Pancreas (tissue), 10 donors: ENCODE results near the gene CSTPP1. TPM values are rescaled to one million over a fixed set of nuclear protein-coding genes. Genes with fewer than 3 reads are reported as not detected.

Experiments used
- ATAC-seq, 4 donors: fragments of 200-7000 bp; cut with Tn5 transposase; one replicate each; pipeline versions ENCODE4 v1.8.0 to v1.9.1; 2020; ENCODE audit warnings: mild to moderate bottlenecking in 4 of 4, moderate library complexity in 4 of 4
- DNase-seq, 6 donors: peaks; one replicate each; pipeline ENCODE4 v3.0.0-alpha.2; 2020
- FAIRE-seq: peaks from 2 replicates; lab custom pipeline; 2012; peaks lifted over from hg19 to GRCh38; lab: Jason Lieb, UNC
- H3K27ac ChIP-seq, 4 donors: fragments of 200-600 bp; sonication (generic); 1 replicate in 3 of 4; 2 replicates in 1 of 4; pipeline versions ENCODE4 v1.5.0 to v1.8.0; 2020
- H3K27me3 ChIP-seq, 4 donors: fragments of 200-600 bp; one replicate each; pipeline ENCODE4 v1.8.0; 2021
- H3K36me3 ChIP-seq, 3 donors: fragments of 200-600 bp; sonication (generic) in 1 of 3; one replicate each; pipeline versions ENCODE4 v1.5.0 to v1.8.0; 2020 to 2021
- H3K4me1 ChIP-seq, 3 donors: fragments of 200-600 bp; one replicate each; pipeline ENCODE4 v1.8.0; 2021
- H3K4me3 ChIP-seq, 4 donors: fragments of 200-600 bp; sonication (generic) in 2 of 4; one replicate each; pipeline versions ENCODE4 v1.5.0 to v1.8.0; 2020 to 2021
- H3K9me3 ChIP-seq, 4 donors: fragments of 200-600 bp; one replicate each; pipeline ENCODE4 v1.8.0; 2021
- CTCF ChIP-seq, 4 donors: fragments of 200-600 bp; sonication (generic) in 3 of 4; IDR thresholded peaks; one replicate each; pipeline versions ENCODE4 v1.5.0 to v1.8.0; 2021; ENCODE audit warnings: antibody characterized with exemption in 4 of 4
- WGBS, 2 donors: extraction: QIAGEN DNeasy Blood & Tissue Kit; methylation state at CpG; one replicate each; pipeline ENCODE4 v1.1.7; 2013; 5-methylcytosine and 5-hydroxymethylcytosine counted together
- intact Hi-C, 3 donors: fragments of 100-400 bp; cut with DNase I; formaldehyde crosslinking; loops; one replicate each; pipeline versions ENCODE4 v1.11.1 to v1.14.2; 2022
- polyA plus RNA-seq, 2 donors: library from polyadenylated mRNA; stranded (reverse); fragments of 200-250 nt; gene quantifications; one replicate each; pipeline ENCODE4 v1.2.3, GENCODE V29; 2013
- total RNA-seq, 6 donors: library from RNA; stranded (reverse); fragmentation: NEBNext Ultra II Directional in 4 of 6; extraction: Animal tissue kit (Norgen Biotek cat#: 25700) in 4 of 6; gene quantifications; one replicate each; pipeline versions ENCODE4 v1.2.1 to v1.2.4, GENCODE V29; 2021 to 2023
- donor health status: healthy with polysubstance abuse.
- donor health status: DM: no; HTN: no; CAD: no; lungs with moderate emphysema.
- donor health status: DM: no; HTN: no; CAD: no.
- donor health status: control.
- donor health status: control.
- donor health status: Bipolar disorder and iron deficiency.
- donor health status: DM: yes; HTN: yes; CAD: no.
- donor health status: DM: no; HTN: no; CAD: no.
- donor health status: DM: no; HTN: no; CAD: no.
- donor health status: DM: yes; HTN: yes; CAD: no.

The CSTPP1 gene
- total and polyA plus RNA-seq, 8 donors, result 9.7 to 23.6 (median 14.0) TPM

GRCh38 chr11:47163898-47164297 lies 227.3 kb downstream of the CSTPP1 start:
- no peak overlapping the region for H3K4me3 ChIP-seq
- no peaks in the 10 kb centered on the region for H3K9me3 ChIP-seq
- TF ChIP-seq CTCF (IDR thresholded peaks at IDR 0.05), result no peak
- no peak for ATAC-seq
- 88 to 89% methylated on average over 15 of the region's 15 CpGs for WGBS, 2 donors
- no peak overlapping the region for H3K27ac ChIP-seq
- no peaks in the 10 kb centered on the region for H3K27me3 ChIP-seq
- no peak for DNase-seq
- intact Hi-C loops, result loop anchor here (2.0 to 10.0 kb wide), 3 partner anchors 275 to 279 kb away; no protein-coding TSS in a partner anchor
- H3K36me3 ChIP-seq, result peaks cover 21 to 50% (median 44%) of the 10 kb centered on the region in 3 donors
- H3K4me1 ChIP-seq, result peaks cover 0 to under 1% (median 0%) of the 10 kb centered on the region in 3 donors
- FAIRE-seq, result no peak

- DNase-seq (no peak), ATAC-seq (no peak), FAIRE-seq (no peak)
- no peak overlapping the region for H3K27ac ChIP-seq
- TF ChIP-seq CTCF (IDR thresholded peaks at IDR 0.05), result no peak
- H3K4me1 ChIP-seq, result no peaks in the 10 kb centered on the region
- 68 to 70% methylated on average over 3 to 4 of the region's 4 CpGs for WGBS, 2 donors
- no peaks in the 10 kb centered on the region for H3K9me3 ChIP-seq
- peaks cover 21 to 53% (median 44%) of the 10 kb centered on the region in 3 donors for H3K36me3 ChIP-seq
- intact Hi-C loops, result loop anchor here in 2 of 3 donors (5.0 to 10.0 kb wide), 2 partner anchors 277 to 280 kb away; no protein-coding TSS in a partner anchor
- H3K27me3 ChIP-seq, result no peaks in the 10 kb centered on the region
- no peak overlapping the region for H3K4me3 ChIP-seq
Observed at GRCh38 chr11:47164321-47164720, 227.8 kb downstream of the CSTPP1 start.

DNA sequence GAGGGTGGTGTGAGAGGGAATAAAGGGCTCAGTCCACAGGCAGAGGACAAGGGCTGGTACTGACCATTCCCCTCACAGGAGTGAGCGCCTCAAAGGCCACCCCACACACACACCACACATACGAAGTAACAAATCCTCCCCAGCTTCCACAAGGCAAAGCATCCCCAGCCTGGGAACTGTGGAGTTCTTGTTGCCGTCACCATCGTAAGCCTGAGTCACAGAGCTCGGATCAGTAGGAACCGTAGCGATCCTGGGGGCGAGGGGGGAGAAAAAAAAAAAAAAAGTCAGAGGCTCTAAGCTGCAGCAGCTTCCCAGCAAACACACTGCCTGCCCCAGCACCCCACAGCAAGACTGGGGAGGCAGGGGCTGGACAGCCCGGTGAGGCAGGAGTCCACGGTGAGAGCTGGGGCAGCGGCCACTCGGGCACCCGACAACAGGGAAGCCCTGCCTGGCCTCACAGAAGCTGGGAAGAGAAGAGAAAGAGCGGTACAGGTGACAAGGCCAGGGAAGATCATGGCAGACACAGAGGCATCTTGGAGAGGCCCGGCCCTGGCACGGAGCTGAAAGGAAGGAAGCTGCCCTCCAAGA lies 228.8 kb downstream of the CSTPP1 start:
- WGBS, 2 donors, result 88 to 93% methylated on average over 16 of the region's 16 CpGs
- no peak for ATAC-seq
- no peaks in the 10 kb centered on the region for H3K9me3 ChIP-seq
- no peak for FAIRE-seq
- H3K27ac ChIP-seq, result no peak overlapping the region
- H3K36me3 ChIP-seq, result peaks cover 21 to 61% (median 45%) of the 10 kb centered on the region in 3 donors
- no peaks in the 10 kb centered on the region for H3K4me1 ChIP-seq
- DNase-seq, result no peak
- intact Hi-C loops, result loop anchor here in 1 of 3 donors (10.0 kb wide), 1 partner anchor 281 kb away; no protein-coding TSS in a partner anchor
- H3K27me3 ChIP-seq, result no peaks in the 10 kb centered on the region
- no peak for TF ChIP-seq CTCF (IDR thresholded peaks at IDR 0.05)
- no peak overlapping the region for H3K4me3 ChIP-seq

GRCh38 chr11:47166368-47166767 lies 229.8 kb downstream of the CSTPP1 start:
- no peak for TF ChIP-seq CTCF (IDR thresholded peaks at IDR 0.05)
- no peaks in the 10 kb centered on the region for H3K4me1 ChIP-seq
- no peak overlapping the region for H3K27ac ChIP-seq
- intact Hi-C loops, result loop anchor here in 1 of 3 donors (10.0 kb wide), 1 partner anchor 282 kb away; no protein-coding TSS in a partner anchor
- 91 to 98% methylated on average over 5 of the region's 5 CpGs for WGBS, 2 donors
- H3K4me3 ChIP-seq, result no peak overlapping the region
- ATAC-seq (no peak), FAIRE-seq (no peak), DNase-seq (no peak)
- peaks cover 24 to 71% (median 52%) of the 10 kb centered on the region in 3 donors for H3K36me3 ChIP-seq
- no peaks in the 10 kb centered on the region for H3K9me3 ChIP-seq
- H3K27me3 ChIP-seq, result no peaks in the 10 kb centered on the region
